ENCODE measurements around the gene HIC1.

HIC1 gene

GRCh38 chr17:2061441-2061958, 6.6 kb downstream of the HIC1 start:
- FAIRE-seq, result no peak

DNA sequence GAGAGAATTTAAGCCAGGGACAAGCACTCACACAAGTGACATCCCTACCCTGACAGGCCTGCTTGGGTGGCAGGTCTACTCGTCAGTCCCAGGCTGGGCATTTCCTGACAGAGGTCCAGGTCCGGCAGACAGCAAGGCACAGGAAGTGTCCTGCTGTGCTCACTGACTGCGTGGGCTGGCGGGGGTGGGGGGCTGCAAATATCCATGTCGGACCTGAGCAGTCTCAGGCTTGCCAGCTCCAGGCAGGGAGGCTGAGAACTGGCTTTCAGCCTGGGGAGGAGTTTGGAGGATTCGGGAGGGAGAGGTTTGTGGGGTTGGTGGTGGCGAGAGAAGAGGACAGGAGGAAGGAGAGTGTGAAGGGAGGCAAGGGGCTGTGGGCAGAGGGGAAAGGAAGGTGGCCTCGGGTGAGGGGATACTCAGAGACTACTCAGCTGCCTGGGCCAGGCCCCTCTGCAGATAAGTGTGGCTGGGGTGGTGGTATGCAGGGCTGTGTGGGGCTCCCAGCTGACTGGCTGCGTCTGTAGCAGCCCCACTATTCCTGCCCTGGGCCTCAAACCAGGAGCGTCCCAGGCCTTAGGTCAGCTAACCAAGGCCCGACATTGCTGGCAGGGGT, 7.8 kb downstream of the HIC1 start:
- FAIRE-seq, result no peak

DNA sequence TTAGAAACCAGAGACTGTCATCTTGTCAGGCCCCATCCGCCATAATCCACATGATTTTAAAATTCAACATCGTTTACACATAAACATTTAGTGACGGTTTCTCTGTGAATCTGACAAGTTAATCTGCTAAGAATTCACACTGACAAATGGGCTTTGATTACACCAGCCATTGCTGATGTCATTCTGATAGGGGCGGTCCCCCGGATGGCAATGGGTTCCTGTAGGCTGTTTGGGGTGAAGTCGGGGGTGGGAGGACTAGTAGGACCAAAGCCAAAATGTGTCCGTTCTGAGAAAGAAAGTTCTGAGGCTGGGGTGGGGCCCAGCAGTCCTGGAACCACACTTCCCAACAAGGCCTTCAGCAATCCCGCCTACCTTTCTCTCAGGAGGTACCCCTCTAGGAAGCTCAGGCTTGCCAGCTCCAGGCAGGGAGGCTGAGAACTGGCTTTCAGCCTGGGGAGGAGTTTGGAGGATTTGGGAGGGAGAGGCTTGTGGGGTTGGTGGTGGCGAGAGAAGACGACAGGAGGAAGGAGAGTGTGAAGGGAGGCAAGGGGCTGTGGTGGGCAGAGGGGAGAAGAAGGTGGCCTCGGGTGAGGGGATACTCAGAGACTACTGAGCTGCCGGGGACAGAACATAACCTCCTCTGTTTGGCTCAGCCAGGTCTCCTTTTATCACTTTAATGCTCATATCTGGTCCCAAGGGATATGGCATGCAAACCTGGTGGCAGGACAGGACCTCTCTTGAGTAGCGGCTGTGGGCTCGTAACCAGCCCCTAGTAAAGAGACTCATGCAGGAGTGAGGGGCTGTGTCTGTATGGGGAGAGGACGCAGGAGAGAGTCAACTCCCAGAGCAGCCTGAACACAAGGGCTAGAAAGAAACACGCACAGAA, 8.6 kb downstream of the HIC1 start:
- FAIRE-seq, result no peak

- FAIRE-seq, result no peak
Observed at GRCh38 chr17:2064147-2064489, 9.2 kb downstream of the HIC1 start.

- no peak for FAIRE-seq
Observed at GRCh38 chr17:2064520-2064971, 9.6 kb downstream of the HIC1 start.

DNA sequence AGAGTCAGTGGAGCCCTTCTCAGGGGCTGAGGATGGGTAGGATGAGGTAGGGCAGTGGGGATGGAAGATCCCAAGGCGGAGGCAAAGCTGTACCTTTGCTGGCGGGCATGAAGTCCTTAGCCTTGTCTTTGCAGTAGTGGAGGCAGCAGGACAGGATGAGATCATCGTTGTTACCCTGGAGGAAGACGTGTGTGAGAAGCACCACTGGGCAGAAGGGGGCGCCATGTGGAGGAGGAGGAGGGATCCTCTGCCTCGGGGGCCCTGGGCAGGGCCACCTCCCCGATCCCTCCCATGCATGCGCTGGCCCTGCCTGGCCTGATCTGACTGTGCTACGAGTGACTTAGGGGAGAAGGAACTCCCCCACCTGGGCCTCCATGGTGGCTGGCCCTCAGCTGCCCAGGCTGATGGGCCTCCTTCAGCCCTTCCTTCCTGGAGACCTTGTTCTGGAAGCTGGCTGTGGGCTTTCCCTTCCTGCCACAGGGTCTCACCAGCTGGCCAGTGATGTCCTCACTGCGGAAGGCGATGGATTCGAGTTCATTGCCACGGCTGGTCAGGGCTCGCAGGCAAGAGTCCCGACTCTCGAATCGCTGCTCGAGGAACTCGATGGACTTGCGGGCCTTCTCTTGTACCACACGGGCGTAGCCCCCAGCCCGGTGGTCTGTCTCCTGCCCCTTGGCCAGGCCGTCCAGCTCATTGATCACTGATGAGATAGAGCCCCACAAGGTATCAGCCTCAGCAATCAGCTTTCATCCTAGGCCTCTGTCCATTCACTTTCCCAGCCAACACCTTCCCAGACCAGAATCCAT, 10.3 kb downstream of the HIC1 start:
- FAIRE-seq, result no peak

DNA sequence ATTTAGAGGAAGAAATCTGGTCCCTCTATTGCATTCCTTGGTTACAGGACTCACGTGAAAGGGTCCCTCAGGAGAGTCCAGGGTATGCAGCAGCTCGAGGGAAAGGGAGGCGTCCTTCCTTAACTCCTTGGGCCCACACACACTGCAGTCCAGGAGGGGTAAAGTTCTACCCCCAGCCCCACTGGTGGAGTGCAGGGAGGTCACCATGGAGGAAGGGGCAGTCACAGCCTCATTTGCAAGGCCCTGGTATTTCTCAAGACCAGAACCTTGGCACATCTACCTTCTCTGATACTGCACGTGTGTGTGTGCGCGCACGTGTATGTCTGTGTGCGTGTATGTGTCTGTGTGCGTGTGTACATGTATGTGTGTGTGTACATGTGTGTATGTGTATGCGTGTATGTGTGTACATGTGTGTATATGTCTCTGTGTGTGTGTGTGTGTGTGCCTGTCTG, 11.1 kb downstream of the HIC1 start:
- no peak for FAIRE-seq

GRCh38 chr17:2067048-2067561, 12.2 kb downstream of the HIC1 start:
- no peak for FAIRE-seq

DNA sequence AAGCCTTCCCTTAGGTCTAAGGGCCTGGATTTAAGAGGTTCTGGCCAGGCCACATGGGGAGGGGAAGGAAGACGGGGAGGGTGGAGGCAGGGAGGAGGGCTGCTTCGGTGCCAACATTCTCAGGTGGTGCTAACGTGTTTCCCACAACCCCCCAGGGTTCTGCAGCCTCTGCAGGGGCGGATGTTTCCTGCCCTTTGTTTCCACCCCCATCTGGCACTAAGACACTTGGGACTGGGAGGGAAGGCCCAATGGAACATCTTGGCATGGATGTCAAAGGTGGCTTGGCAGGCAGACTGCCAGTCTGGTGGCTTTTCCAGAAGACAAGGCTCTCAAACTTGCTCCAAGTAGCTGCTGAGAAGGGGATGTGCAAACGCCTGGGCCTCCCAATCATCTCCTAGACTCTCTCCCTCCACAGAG, 12.7 kb downstream of the HIC1 start:
- no peak for FAIRE-seq

DNA sequence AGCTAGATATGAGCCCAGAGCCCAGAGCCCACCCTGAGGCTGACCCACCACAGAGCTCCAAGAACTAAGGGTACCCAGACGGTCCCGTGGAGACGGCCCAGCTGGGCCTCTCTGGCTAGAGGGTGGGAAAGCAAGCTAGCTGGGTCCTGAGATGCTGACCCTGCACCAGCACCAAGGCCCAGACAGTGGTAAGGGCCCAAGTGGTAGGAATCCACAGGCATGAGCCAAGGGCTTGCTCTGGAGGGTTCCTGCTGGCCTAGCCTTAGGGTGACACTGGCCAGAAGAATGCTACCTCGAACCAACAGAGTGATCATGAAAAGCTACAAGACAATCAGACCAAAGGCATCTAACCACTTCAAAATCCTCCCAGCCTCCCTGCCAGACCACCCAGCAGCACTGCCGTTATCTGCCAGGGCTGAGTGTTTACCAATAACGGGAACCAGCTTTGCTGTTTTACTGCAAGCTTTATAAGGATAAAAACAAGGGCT, 13.2 kb downstream of the HIC1 start:
- FAIRE-seq, result no peak

GRCh38 chr17:2068519-2069051, 13.7 kb downstream of the HIC1 start:
- FAIRE-seq, result no peak

GRCh38 chr17:2070241-2071023, 15.5 kb downstream of the HIC1 start:
- no peak for FAIRE-seq

DNA sequence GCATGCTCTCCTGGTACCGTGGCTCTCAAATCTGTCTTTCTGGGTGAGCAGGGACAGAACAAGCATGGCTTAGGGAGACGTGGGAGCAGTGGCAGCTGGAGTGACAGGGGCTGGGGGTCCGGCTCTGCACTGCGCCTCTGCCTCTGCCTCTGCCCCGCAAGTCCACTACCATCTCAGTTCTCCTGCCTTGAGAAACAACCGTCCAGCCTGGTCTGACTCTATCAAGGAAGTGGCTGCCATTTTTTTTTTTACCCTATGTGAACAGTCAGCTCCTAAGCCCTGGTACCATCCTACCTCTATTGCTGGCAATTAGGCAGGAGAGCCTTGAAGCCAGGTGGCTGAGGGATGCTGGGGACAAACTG, 16.1 kb downstream of the HIC1 start:
- FAIRE-seq, result no peak

- FAIRE-seq, result no peak
Observed at GRCh38 chr17:2071455-2072281, 16.8 kb downstream of the HIC1 start.

GRCh38 chr17:2074919-2075318, 20.0 kb downstream of the HIC1 start:
- no peak for FAIRE-seq

GRCh38 chr17:2075336-2076086, 20.6 kb downstream of the HIC1 start:
- FAIRE-seq, result no peak

- FAIRE-seq, result peak; percentile 90
Observed at GRCh38 chr17:2076087-2076984, 21.4 kb downstream of the HIC1 start.

DNA sequence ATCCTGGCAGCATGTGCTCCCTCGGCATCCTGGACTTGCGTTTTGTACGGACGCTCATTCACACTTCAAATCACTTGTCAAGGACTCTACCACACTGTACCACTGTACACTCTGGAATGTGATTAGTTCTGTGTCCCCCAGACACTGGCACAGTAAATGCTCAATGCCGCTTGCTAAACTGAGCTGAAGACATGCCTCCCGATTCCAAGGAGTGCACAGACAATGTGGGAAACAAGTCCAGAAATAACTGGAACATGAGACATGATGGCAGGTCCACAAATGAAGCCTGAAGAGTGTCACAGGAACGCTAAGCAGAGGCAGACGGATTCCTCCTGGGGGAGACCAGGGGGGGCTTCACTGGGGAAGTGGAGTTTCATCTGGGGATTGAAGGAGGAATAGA, 22.1 kb downstream of the HIC1 start:
- FAIRE-seq, result no peak

GRCh38 chr17:2081564-2081963, 26.7 kb downstream of the HIC1 start:
- no peak for FAIRE-seq

Measured in endometrium (tissue), 2 donors.